GM19238 (cell line): Measurements from ENCODE around the gene PODXL.

Source experiments
- DNase-seq: peaks from one replicate; pipeline ENCODE4 v3.0.0; 2011; ENCODE audit warnings: low spot score; ENCODE audit not compliant: insufficient read length

The PODXL gene

DNA sequence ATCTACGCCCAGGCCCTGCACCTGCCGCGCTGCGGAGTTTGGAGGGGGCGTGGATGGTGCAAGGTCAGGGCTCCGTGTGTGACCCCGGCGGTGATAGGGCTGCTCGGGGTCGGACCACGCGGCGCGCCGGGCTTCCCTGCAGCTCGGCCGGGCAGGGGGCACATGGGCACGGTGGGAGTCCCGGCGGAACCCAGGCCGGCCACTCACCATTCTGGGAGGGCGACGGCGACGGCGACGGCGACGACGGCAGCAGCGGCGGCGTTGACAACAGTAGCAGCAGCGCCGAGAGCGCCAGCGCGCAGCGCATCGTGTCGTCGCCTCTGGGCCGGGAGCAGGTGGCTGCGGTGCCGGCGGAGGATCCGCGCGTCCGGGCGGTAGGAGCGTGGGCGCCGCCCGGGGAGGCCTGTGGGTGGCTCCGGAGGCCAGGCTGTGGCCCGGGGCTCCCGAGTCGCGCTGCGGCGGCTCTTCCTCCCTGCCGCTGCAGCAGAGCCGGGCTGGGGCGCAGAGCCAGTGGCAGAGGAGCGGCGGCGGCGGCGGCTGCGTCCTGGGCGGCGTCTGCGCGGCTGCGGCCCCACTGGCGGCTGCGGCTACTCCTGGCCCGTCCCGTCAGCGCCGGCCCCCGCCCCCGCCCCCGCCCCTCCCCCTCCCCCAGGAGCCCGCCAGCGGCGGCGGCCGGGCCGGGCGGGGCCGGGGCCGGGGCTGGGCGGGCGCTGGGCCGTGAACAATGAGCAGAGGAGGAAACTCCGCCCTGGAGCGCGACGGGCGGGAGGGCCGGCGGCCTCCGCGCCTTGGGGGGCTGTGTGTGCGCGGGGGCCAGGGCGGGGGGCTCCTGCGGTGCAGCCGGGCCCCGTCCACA lies at the start of gene PODXL:
Gene PODXL, minus strand, starts transcription at position 576 of the 856 bp plus-strand sequence. Its CDS starts 269 bp downstream, at position 307.
- DNase-seq: peak; percentile 71

DNA sequence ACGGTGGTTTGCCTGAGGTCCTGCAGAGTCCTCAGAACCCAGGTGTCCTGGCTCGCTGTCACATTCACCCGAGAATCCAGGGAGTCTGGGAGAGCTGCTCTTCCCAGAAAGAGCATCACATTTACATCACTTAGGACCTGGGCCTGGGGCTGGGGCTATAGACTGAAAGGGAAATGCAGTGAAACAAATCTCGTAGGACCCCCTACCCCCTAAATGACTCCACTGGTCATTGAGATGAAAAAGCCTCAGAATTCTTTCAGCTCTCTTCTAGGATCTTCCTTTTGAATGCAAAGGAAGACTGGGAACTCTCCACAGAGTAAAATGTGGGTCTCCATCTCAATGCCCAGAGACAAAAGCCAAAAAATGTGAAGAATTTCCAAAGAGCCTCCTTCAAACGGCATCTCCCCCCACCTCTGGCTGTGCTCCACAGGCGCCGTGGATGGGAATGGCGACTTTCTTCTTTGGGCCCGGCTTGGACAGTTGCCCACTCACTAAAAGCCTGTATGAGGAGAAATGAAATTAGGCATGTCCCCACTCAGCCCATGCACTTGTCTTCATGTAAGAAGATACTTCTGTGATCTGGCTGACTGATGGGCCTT lies 49.0 kb upstream of the PODXL start:
- DNase-seq: no peak

DNA sequence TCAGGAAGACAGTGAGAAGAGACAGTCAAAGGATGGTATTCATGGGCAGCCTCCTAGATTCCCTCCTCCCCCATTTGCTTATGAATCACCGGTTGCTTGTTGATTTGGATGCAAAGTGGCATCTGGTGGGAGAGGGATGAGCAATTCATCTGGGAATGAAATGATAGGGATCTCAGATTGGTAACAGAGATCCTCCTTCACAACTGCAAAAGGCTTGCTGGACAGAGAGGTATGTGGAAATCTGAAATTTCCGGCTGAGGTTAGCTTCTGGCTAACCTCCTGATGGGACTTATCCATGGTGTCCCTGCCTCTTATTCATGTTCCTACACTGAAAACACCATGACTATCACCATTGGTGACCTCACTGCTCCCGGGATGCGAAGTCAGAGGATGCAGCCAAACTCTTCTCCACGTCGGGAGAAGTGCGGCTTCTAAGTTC lies 48.4 kb upstream of the PODXL start:
- no peak for DNase-seq

DNA sequence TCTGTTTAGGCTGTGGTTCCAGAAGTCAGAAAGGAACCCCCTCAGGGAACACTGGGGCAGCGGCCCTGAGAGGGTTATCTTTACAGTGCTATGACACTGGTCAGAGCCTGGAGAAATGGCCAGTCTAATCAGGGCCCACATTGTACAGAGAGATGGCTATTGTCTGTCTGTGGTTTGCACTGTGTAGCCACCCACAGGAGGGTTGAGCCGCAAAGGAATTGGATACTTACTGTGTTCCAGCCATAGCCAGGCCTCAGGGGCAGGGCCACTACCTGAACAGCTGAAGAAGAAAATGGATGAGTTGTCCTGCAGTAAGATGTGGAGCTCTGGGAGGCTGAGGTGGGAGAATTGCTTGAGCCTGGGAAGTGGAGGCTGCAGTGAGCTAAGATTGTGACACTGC lies 47.5 kb upstream of the PODXL start:
- DNase-seq: no peak

DNA sequence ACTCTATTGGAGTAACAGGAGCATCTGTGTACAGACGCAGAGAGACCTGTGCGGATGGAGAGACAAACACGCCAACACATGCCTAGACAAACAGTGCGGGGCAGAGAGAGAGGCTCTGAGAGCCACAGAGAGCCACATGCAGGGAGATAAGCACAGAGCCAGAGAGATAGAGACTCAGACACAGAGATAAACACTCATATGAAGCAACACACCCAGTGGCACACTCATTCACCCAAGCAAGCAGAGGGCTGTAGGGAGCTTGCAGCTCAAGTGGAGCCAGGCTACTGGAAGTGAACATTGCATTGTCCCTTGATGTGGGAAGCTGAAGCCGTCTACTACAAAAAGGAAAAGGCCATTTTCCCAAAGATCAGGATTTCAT lies 46.6 kb upstream of the PODXL start:
- no peak for DNase-seq

DNA sequence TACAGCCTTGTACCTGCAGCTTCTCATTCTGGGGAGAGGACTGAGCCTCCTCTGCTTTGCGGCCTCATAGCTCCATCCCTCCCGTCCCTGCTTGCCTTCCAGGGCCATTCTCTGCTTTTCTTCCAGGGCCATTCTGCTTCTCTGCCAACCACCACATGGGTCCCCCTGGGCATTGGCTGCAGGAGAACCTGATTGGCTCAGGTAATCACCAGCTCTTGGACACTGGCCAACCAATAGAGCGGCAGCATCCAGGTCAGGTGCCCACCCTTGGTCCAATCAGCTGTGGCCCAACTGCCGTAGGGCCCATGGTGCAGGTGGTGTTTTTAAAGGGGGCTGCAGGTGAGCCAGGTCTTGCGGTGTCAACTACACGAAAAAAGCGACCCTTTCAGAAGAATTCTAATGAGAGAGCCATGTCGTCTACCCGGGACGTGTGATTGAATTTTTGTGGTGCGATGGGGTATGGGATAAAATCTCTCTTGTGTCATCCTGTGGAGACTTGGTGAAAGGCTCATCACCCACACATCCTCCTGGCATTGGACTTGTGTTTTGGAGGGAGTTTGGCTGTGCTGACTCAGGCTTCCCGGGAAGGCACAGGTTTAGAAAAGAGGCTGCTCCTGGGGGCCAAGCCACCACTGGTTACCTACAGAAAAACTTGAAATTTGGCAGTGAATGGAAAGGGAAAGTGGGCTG lies 46.0 kb upstream of the PODXL start:
- DNase-seq: no peak

DNA sequence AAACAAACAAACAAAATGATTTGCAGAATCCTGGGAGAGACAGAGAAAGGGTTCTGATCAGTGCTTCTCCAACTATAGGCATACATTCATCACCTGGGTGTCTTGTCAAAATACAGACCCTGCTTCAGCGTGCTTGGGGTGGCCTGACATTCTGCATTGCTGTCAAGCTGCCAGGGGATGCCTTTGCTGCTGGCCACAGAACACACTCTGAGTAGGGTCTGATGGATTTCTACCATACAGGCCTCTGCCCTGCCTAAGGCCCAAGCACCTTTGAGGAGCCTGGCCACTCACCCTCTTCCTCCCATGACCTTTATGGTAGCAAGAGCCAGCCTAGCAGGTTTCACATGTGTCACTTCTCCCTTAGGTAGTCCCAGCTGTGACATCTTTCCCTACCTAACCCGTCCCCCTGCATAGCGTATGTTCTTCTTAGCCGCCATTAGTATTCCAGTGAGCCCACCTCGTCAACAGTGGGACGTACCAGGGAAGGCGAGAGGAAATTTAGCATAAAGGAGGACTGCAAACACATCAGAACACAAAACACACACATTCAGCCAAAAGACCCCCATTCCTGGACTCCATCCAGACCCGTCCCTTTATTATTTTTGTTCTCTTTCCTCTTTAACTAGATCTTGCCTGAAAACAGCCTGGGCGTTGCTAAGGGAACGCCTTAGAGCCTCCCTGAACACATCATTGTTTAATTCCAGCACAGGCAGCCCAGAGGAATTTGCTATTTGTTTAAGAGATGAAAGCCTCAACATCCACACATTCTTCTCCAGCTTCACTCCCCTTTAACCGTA lies 43.9 kb upstream of the PODXL start:
- no peak for DNase-seq

DNA sequence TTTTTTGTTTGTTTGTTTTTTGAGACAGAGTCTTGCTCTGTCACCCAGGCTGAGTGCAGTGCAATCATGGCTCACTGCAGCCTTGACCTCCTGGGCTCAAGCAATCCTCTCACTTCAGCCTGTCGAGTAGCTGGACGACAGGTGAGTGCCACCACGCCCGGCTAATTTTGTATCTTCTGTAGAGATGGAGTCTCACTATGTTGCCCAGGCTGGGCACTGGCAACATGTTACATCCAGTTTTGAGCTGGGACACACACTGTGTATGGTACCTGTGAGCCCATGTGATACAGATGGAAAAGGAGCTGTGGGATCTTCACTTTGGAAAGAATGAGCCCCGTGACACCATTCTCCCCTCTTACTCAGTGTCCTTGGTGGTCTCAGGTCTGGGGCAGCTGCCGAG lies 40.4 kb upstream of the PODXL start:
- no peak for DNase-seq

DNA sequence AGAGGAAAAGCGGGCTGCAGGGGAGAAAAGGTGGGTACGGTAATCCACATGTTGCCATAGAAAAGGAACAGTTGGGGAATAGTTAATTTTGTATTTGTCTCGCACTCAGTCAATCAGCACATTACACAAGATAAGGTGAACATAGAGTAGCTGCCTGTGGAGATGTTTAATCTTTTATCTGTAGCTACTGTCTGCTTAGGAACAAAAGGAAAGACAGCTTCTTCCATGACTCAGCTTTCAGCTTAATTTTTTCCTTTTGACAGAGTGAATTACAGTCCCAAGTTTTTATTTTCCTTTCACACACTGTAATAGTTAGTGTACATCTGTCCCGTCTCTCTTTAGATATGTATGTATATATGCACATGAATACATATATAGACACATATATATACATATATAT lies 39.3 kb upstream of the PODXL start:
- DNase-seq: no peak

DNA sequence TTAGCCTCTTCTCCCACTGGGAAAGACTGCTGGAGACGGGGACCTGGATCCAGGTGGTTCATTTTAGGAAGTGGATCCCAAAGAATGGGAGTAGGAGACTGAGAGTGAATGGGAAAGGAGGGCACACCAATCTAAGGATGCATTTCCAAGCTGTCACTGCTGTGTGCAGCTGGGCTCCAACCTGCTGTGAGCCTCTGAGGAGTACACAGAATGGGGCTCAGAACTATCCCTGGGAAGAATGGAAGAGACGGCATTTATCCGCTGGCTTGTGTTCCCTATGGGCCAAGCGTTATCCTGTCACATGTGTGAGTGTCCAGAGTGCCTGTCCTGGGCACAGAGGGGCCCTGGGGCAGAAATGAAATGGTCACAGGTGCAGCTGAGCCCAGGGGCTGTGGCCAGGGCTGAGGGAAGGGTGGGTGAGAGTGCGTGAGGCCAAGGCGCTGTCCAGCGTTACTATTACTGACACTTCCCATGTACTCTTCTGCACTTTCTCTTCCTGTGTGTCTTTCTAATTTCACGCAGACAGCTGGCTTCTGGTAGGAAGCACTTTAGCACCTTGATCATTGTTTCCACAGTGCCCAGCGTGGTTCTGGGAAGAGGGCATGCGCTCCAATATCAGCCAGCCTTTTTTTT lies 35.4 kb upstream of the PODXL start:
- DNase-seq: no peak

DNA sequence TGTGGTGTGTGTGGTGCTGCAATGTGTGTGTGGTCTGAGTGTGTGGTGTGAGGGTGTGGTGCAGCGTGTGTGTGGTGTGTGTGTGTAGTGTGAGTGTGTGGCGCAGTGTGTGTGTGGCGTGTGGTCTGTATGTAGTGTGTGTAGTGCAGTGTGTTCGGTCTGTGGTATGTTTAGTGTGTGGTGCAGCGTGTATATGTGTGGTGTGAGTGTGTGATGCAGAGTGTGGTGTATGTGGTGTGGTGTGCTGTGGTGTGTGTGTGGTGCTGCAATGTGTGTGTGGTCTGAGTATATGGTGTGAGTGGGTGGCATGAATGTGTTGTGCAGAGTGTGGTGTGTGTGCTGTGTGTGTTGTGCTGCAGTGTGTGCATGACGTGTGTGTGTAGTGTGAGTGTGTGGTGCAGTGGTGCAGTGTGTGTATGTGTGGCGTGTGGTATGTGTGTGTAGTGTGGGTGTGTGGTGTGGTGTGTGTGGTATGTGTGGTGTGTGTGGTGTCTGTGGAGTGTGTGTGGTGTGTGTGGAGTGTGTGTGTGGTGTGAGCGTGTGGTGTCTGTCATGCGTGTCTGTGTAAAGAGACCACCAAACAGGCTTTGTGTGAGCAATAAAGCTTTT lies 31.0 kb upstream of the PODXL start:
- DNase-seq: no peak

DNA sequence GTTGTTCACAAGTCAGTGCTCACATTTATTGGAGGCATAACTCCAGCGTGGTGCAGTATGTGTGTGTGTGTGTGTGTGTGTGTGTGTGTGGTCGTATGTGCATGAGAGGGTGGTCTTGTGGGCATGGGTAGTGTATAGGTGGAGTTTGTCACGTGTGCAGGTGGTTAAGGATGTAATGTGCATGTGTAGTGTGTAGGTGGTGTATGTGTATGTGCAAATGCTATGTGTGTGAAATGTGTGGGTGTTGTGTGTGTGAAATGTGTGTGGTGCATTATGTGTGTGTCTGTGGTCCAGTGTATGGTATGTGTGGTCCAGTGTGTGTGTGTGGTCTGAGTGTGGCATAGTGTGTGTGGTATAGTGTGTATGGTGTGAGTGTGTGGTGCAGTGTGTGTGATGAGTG lies 30.3 kb upstream of the PODXL start:
- no peak for DNase-seq

DNA sequence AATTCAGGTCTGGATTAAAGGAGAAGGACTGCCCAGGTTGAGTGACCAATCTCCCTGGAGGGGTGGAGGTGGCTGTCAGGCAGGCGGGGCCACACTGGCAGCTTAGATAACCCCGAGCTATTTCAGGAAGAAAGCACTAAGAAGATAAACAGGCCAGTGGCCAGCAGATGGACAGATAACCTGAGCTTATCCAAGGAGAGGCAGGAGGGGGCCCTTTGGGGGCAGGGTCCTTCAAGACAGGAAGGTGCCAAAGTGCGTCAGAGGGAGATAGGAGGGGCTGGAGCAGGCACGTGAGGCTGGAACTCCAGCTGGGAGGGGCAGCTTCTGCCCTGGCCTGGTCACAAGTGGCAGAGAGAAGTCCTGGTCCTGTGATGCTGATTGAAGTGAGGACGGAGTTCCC lies 29.8 kb upstream of the PODXL start:
- no peak for DNase-seq

DNA sequence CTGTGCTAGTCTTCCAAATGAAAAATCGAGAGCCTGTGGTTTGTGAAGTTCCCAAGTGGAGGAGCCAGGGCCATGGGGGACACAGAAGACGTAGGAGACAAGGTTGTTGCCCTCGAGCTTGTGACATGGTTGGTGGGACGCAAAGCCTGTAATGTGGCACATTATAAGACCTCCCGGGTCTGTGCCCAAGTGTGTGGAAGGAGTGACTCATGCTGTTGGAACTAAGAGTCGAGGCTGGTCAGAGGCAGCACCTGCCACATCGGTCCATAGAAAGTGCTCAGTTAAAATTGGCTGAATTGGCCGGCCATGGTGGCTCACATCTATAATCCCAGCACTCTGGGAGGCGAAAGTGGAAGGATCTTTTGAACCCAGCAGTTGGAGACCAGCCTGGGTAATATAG lies 27.0 kb upstream of the PODXL start:
- DNase-seq: no peak

DNA sequence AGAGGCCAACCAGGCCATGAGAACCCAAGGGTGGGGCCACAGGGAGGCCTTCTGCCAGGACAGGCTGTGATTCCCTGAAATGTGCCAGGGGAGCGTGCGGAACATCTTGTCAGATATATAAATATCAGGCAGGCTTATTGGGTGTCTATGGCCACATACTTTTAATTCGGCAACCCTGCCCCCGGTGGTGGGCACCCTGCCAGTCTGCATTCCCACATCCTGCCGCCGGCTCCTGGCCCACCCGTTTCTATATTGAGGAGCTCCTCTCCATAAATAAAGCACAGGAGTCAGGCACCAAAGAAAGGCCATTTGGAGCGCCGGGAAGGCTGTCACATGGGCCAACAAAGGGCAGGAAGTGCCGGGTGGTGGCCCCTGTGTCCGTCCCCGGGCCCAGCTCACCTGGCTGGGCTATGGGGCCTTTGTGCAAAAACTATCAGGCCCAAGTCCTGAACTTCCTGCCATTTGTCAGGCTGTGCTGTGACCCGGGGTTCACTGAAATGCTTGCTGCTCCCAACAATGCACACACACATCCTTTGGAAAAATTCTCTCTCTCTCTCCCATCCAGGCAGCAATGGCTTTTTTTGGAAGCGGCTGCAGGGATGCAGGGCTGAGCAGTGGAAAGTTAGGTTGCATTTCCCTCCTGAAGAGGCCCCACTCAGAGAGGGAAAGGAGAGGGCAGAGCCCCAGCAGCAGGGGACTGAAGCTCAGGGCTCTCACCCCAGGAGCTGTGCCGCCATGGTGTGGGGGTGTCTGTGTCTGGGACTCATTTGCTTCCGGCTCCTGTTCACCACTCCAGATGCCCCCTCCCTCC lies 25.0 kb upstream of the PODXL start:
- no peak for DNase-seq

DNA sequence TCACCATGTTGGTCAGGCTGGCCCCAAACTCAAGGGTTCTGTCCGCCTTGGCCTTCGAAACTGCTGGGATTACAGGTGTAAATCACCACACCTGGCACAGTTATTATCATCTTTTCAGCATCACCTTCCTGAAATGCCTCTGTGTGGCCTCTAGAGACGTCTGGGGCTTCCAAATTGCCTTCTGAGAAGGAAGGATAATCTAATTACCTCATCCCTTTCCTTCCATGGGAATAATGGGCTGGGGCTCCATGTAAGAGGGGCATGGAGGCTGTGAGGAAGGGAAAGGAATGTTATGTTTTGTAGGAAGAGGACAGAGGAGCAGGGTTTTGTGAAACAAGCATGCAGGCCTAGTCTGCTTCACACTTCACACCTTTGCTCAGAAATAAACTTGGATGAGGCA lies 22.2 kb upstream of the PODXL start:
- no peak for DNase-seq

DNA sequence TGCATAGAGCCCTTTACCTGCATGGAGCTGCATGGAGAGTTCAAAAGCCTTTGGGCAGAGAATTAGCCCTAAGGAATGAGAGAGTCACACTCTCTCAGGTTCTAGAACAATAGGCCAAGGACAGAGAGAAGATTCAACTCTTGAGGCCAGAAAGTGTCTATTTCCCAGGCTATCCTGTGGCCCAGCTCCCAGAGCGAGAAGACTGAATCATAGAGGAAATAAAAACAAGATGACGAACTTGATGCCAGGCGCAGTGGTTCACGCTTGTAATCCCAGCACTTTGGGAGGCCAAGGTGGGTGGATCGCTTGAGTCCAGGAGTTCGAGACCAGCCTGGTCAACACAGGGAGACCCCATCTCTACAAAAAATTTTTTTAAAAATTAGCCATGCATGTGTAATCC lies 18.3 kb upstream of the PODXL start:
- DNase-seq: no peak

DNA sequence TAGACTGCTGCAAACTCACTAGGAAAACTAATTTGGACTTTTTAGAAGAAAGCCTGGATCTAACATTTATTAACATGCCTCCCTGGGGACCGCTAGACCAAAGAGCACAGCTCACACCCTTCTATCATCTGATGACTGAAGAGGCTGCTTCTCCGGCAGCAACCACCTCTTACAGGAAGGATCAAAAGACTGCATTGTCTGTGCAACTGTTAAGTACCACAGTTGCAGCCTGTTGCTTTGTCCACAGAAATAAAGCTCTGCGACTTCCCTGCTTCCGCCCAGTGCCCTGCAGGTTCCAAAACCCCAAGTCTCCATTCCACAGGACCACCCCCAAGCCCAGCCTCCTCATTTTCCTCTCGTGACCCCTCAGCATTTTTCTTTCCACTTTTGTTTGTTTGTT lies 14.0 kb upstream of the PODXL start:
- no peak for DNase-seq

DNA sequence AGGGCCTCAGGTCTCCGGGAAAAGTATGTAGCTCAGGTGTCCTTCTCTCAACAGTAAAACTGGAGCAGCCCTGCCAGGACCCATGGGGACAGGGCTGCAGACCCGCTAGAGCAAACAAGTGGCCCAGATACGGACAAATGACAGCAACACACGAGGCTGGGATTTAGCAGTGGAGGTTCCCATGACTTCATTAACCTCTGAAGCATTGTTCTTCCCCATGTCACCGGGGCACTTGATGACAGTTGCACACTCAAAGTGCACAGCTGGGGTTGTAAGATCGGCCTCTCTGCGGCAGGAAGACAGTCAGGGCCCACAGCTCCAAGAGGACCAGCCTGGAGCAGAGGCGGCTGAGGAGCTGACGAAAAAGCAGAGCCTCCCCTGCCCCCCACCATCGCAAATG lies 12.5 kb upstream of the PODXL start:
- DNase-seq: no peak

DNA sequence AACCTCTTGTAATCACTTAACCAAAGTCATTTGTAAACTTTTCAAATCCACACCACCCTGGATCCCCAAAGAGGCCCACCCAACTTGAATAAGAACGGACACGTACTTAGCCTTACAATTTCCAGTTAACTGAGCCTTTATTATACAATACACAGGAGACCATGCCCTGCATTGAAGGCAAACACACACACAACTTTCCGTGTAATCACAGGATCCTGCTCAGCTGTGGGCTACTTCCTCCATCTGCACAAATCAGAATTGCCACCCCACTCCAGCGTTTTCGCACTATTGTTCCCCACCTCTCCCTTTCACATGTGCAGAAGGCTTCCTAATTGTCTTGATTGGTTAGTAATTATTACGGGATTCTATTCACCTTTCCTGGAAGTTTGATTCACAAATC lies 12.1 kb upstream of the PODXL start:
- DNase-seq: no peak
